DOHH2 (cell line): Measurements from ENCODE around the gene ACER3.

ENCODE experiments used
- H3F3A ChIP-seq: fragments of 200-600 bp; sonication (generic), shearing (Covaris generic); 2 replicates; pipeline ENCODE4 v1.6.0; 2016; ENCODE audit warnings: antibody characterized with exemption, mild to moderate bottlenecking; ENCODE audit not compliant: control insufficient read depth, insufficient read depth
- H3K27ac ChIP-seq: fragments of 200-600 bp; sonication (generic); 2 replicates; pipeline ENCODE4 v1.5.1; 2014; ENCODE audit warnings: low read depth, mild to moderate bottlenecking, low read length, moderate library complexity
- H3K27me3 ChIP-seq: fragments of 200-600 bp; sonication (generic); 2 replicates; pipeline ENCODE4 v1.6.1; 2014; ENCODE audit warnings: mild to moderate bottlenecking, low read length, mixed read lengths; ENCODE audit not compliant: control insufficient read depth
- H3K36me3 ChIP-seq: fragments of 200-600 bp; sonication (generic); 2 replicates; pipeline ENCODE4 v1.6.1; 2014; ENCODE audit warnings: mild to moderate bottlenecking, low read length, moderate library complexity, mixed read lengths; ENCODE audit not compliant: control insufficient read depth
- H3K4me1 ChIP-seq: fragments of 200-600 bp; sonication (generic); 2 replicates; pipeline ENCODE4 v1.6.1; 2014; ENCODE audit warnings: mild to moderate bottlenecking, low read length, mixed read lengths; ENCODE audit not compliant: control insufficient read depth
- H3K4me2 ChIP-seq: fragments of 200-600 bp; sonication (generic); 2 replicates; pipeline ENCODE4 v1.6.0; 2014; ENCODE audit warnings: mild to moderate bottlenecking, low read length, moderate library complexity
- H3K4me3 ChIP-seq: fragments of 200-600 bp; sonication (generic); 2 replicates; pipeline ENCODE4 v1.5.1; 2014; ENCODE audit warnings: mild to moderate bottlenecking, low read length, mixed read lengths
- H3K79me2 ChIP-seq: fragments of 200-600 bp; sonication (generic); 2 replicates; pipeline ENCODE4 v1.6.1; 2014; ENCODE audit warnings: mild to moderate bottlenecking, low read length, mixed read lengths; ENCODE audit not compliant: control insufficient read depth
- H3K9me2 ChIP-seq: fragments of 200-600 bp; sonication (generic); replicated peaks from 2 replicates; pipeline ENCODE4 v1.6.1; 2014; ENCODE audit warnings: mild to moderate bottlenecking, low read length, mixed read lengths; ENCODE audit not compliant: control insufficient read depth
- H3K9me3 ChIP-seq: fragments of 200-600 bp; sonication (generic); 2 replicates; pipeline ENCODE4 v1.6.1; 2014; ENCODE audit warnings: antibody characterized with exemption, low read length, mixed read lengths; ENCODE audit not compliant: control insufficient read depth, insufficient read depth
- H4K20me1 ChIP-seq: fragments of 200-600 bp; sonication (generic); 2 replicates; pipeline ENCODE4 v1.6.0; 2014; ENCODE audit warnings: low read depth, mild to moderate bottlenecking, antibody characterized with exemption, low read length, moderate library complexity; ENCODE audit not compliant: control insufficient read depth, insufficient read depth
- CTCF ChIP-seq: fragments of 200-600 bp; sonication (generic); IDR thresholded peaks from one replicate; pipeline ENCODE4 v1.5.1; 2014; ENCODE audit warnings: antibody characterized with exemption, mild to moderate bottlenecking, low read depth, low read length; ENCODE audit not compliant: poor library complexity, severe bottlenecking
- EZH2phosphoT487 ChIP-seq: fragments of 200-600 bp; sonication (generic); IDR thresholded peaks from 2 replicates; pipeline ENCODE4 v1.6.1; 2017; ENCODE audit warnings: borderline replicate concordance, mild to moderate bottlenecking, antibody characterized with exemption, low read length, moderate library complexity, mixed read lengths

Gene ACER3

GRCh38 chr11:76839311-76839710 lies 21.4 kb upstream of the ACER3 start:
- no peak overlapping the region for H3K27ac ChIP-seq

GRCh38 chr11:76841923-76842452 lies 18.7 kb upstream of the ACER3 start:
- H3K4me2 ChIP-seq: no peak overlapping the region

More at GRCh38 chr11:76839311-76839710, 21.4 kb upstream of the ACER3 start:
- no peak for TF ChIP-seq CTCF
- no peak for TF ChIP-seq EZH2phosphoT487
- no peaks in the 10 kb centered on the region for H3K4me1 ChIP-seq
- no peaks in the 10 kb centered on the region for H4K20me1 ChIP-seq
- H3K79me2 ChIP-seq: no peaks in the 10 kb centered on the region
- no peaks in the 10 kb centered on the region for H3K9me2 ChIP-seq
- no peaks in the 10 kb centered on the region; the same call in 1 of the 2 replicates for H3K9me3 ChIP-seq
- no peaks in the 10 kb centered on the region for H3F3A ChIP-seq
- H3K36me3 ChIP-seq: no peaks in the 10 kb centered on the region
- peaks cover 25% of the 10 kb centered on the region for H3K27me3 ChIP-seq
- no peak overlapping the region for H3K4me3 ChIP-seq
- no peak overlapping the region for H3K4me2 ChIP-seq

GRCh38 chr11:76843907-76844306 lies 16.8 kb upstream of the ACER3 start:
- H3K9me2 ChIP-seq: no peaks in the 10 kb centered on the region
- H3K36me3 ChIP-seq: no peaks in the 10 kb centered on the region
- no peak overlapping the region for H3K4me2 ChIP-seq
- no peaks in the 10 kb centered on the region for H4K20me1 ChIP-seq
- H3F3A ChIP-seq: no peaks in the 10 kb centered on the region
- H3K9me3 ChIP-seq: no peaks in the 10 kb centered on the region; the same call in 1 of the 2 replicates
- peaks cover 9% of the 10 kb centered on the region; the same call in 1 of the 2 replicates for H3K27me3 ChIP-seq
- H3K4me3 ChIP-seq: no peak overlapping the region
- H3K27ac ChIP-seq: no peak overlapping the region
- H3K4me1 ChIP-seq: no peaks in the 10 kb centered on the region
- no peak for TF ChIP-seq EZH2phosphoT487
- TF ChIP-seq CTCF: no peak
- H3K79me2 ChIP-seq: no peaks in the 10 kb centered on the region

More at GRCh38 chr11:76841923-76842452, 18.7 kb upstream of the ACER3 start:
- Histone ChIP-seq H3K79me2 (no peaks in the 10 kb centered on the region), H3K4me1 (no peaks in the 10 kb centered on the region), H3K27ac (no peak overlapping the region), H3K36me3 (no peaks in the 10 kb centered on the region), H3K9me2 (no peaks in the 10 kb centered on the region), H3K27me3 (peaks cover 20% of the 10 kb centered on the region), H3K4me3 (no peak overlapping the region), H4K20me1 (no peaks in the 10 kb centered on the region), H3K9me3 (no peaks in the 10 kb centered on the region; the same call in 1 of the 2 replicates), H3F3A (no peaks in the 10 kb centered on the region)
- no peak for TF ChIP-seq EZH2phosphoT487
- no peak for TF ChIP-seq CTCF
